ENCODE measurements around the gene VWA5B1.
"Not testable (repeated sequence)": the region's sequence is repeated elsewhere in the genome, so short reads cannot be mapped to it uniquely, and the experiment has no call there.

VWA5B1 gene

DNA sequence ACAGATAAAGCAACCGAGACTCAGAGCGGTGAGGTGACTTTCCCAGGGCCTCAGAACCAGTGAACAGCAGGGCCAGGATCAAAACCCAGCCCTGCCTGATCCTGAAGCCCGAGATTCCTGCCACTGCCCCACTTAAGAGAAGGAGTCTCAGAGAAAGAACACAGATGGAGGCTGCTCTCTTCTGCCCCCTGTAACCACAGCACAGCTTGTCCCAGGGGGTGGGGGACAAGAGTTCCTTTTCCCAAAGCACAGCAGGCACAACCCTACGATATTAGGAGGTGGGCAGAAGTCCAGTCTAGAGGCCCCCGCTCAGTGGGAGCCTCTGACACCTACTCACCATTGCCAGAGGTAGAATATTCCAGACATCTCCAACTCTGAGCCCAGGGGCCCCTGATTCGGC is 24.0 kb upstream of the VWA5B1 start:
- no peak for FAIRE-seq
- no peak for TF ChIP-seq POLR2A (IDR thresholded peaks at IDR 0.05; ENCODE audit: low read depth, low read length)
- DNase-seq (ENCODE audit: insufficient read length, low spot score), result no peak

DNA sequence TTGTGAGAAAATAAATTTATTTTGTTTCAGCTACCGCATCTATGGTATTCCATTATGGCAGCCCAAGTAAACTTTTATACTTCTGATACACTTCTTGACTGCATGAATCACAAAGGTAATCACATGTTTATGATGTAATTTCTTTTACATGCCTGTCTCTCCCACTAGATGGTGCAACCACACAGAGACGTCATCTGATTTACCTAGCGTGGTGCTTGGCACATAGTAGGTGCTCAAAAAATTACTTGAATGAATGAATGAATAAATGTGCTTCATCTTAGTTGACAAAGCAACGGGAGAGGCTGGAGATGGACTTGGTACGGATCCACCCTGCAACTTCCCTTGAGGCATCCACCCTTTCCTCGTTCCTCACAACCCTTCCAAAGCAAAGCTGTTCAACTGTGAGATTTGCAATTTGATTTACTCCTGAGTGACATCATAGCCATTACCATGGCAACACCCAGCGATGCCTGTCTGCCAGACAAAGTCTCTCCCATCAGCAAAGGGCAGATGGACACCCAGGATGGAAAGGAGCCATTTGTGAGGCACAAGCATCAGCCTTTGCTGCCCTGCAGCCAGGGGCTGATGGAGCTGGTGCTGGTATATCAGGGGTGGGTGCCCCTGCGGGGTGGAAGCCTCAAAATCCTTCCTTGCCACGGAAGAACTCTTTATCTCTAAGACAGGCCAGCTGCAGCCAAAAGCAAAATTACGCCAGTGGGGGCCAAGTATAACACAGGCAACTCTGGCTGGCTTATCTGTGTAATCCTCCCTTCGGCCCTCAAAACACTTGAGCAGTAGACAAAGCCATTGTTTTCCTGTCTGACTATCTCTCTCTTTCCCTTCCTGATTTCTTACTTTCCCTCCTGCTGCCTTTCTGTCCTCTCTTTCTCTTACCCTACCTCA is 18.9 kb upstream of the VWA5B1 start:
- FAIRE-seq (no peak), DNase-seq (ENCODE audit: insufficient read length, low spot score) (no peak)
- TF ChIP-seq POLR2A (IDR thresholded peaks at IDR 0.05; ENCODE audit: low read depth, low read length), result no peak

DNA sequence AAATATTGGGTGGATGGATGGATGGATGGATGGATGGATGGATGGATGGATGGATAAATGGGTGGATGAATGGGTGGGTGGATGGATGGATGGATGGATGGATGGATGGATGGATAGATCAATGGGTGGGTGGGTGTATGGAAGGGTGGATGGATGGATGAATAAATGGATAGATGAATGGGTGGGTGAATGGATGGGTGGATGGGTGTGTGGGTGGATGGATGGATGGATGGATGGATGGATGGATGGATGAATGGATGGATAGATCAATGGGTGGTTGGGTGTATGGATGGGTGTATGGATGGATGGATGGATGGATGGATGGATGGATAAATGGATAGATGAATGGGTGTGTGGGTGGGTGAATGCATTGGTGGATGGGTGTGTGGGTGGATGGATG is 17.0 kb upstream of the VWA5B1 start:
- not testable (repeated sequence) for FAIRE-seq

DNA sequence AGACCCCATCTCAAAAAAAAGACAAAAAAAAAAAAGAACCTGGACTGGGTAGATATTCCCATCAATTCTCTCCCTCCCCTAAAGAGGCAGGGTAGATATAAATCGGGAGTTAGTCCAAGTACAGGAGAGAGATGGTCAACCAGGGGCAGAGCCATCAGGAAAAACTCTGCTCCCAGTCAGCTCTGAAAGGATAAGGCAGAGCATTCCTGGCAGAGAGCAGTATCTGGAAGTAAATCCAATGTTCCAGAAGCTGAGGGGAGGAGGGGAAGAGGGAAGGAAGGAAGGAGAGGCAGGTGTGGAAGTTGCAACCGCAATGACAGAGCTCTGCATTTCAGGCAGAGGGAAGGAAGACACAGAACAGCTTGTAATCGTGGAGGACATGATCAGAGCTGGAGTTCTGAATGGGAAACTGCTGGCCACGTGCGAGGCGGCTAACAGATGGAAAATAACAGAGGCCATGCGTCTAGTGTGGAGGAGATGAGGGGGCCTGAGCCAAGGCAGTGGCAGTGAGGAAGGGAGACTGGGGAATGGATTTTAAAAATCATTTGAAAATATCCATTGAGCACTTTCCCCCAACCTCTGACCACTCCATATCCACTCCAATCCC is 15.3 kb upstream of the VWA5B1 start:
- DNase-seq (ENCODE audit: insufficient read length, low spot score) (no peak), FAIRE-seq (no peak)
- TF ChIP-seq POLR2A (IDR thresholded peaks at IDR 0.05; ENCODE audit: low read depth, low read length), result no peak

More for the DNA sequence above, 17.0 kb upstream of the VWA5B1 start:
- not testable (repeated sequence) for DNase-seq (ENCODE audit: insufficient read length, low spot score)

DNA sequence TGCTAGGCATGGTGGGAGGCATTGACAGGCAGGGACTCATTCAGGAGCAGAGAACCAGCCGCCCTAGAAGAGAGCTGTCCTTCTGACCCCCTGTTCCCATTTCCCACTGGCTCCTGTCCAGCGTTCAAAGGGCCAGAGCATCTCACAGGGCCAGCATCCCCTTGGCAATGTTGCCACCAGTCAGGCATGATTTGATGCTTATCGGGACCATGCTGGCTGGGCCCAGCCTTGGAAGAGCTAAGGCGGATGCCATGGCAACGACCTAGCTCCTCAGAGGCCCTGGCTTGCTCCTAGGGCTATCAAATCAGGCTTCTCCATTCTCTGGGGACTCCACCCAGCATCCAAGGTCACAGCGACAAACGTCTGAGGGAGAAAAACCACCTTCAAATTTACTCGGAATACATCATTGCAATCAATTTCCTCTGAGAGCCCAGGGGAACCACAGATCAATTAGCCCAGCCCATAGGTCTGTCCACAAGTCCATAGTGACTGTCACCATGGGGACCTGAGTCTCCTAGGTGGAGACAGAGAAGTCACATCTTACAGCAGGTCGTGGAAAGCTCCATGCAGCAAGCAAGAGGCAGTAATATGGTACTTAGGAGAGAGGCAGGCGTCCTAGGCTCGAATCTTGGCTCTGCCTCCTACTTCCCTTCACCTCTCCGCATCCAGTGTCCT is 14.1 kb upstream of the VWA5B1 start:
- no peak for DNase-seq (ENCODE audit: insufficient read length, low spot score)
- no peak for TF ChIP-seq POLR2A (IDR thresholded peaks at IDR 0.05; ENCODE audit: low read depth, low read length)
- no peak for FAIRE-seq

DNA sequence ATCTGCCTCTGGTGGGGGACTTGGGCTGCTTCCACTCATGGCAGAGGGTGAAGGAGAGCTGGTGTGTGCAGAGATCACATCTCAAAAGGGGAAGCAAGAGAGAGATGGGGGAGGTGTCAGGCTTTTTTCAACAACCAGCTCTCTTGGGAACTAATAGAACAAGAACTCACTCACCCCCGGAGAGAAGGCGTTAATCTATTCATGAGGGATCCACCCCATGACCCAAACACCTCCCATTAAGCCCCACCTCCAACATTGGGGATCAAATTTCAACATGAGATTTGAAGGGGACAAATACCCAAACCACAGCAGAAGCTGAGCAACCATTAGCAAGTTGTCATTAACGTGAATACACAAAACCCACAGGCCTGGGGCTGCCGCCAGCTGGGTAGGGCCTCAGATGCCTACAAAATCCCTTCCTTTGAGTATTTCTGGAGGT is 12.0 kb upstream of the VWA5B1 start:
- FAIRE-seq (no peak), DNase-seq (ENCODE audit: insufficient read length, low spot score) (no peak)
- no peak for TF ChIP-seq POLR2A (IDR thresholded peaks at IDR 0.05; ENCODE audit: low read depth, low read length)

DNA sequence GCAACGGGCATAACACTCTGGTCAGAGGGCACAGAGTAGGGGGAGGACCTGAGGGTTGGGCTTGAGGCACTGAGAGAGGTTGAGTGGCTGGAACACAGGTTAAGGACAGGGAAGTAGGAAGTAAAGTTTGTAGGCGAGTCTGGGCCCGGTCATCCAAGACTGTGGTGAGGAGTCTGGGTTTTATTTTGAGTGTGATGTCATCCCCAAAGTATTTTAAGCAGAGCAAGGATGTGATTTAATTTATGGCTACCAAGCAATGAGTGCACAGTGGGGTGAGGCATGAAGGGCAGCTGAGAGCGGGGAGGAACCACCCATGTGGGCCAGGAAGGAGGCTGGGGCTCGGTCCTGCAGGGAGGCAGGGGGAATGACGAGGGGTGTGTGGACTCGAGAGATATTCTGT is 11.2 kb upstream of the VWA5B1 start:
- DNase-seq (ENCODE audit: insufficient read length, low spot score) (peak; percentile 70), FAIRE-seq (peak; percentile 27)
- TF ChIP-seq POLR2A (IDR thresholded peaks at IDR 0.05; ENCODE audit: low read depth, low read length), result no peak

DNA sequence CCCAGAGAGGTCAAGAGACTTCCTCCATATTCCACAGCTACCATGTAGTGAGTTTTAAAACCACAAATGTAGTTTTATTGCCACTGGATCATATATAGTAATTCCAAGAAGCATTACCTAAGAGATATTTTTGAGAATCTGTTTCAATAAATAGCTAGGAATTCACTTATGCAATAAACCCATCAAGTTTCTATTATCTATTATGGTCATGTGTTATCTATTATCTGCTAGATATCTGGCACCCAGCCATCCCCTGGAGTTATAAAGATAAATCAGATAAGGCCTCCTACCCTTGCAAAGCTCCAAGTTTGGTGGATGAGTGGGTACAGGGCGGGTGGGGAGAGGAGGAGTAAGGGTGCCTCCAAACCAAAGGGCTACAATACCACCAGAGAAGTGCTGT is 10.3 kb upstream of the VWA5B1 start:
- DNase-seq (ENCODE audit: insufficient read length, low spot score), result no peak
- TF ChIP-seq POLR2A (IDR thresholded peaks at IDR 0.05; ENCODE audit: low read depth, low read length), result no peak
- no peak for FAIRE-seq

DNA sequence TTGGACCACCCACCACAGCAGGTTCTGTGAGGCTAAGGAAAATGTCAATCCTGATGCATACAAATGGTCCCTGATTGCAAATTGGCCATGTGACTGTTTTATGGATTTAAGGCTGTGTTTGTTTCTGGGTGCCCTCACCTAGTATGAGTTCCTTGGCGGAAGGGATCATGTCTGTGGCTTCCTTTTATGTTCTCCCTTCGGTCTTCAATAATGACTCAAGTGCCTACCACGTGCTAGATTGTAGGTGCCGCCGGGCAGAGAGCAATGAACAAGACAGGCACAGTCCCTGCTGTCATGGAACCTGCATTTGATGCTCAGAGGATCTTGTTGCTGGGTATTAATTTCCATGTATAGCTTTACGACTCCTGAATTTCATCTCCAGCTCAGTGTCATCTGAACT is 9.8 kb upstream of the VWA5B1 start:
- TF ChIP-seq POLR2A (IDR thresholded peaks at IDR 0.05; ENCODE audit: low read depth, low read length), result no peak
- DNase-seq (ENCODE audit: insufficient read length, low spot score) (no peak), FAIRE-seq (no peak)

DNA sequence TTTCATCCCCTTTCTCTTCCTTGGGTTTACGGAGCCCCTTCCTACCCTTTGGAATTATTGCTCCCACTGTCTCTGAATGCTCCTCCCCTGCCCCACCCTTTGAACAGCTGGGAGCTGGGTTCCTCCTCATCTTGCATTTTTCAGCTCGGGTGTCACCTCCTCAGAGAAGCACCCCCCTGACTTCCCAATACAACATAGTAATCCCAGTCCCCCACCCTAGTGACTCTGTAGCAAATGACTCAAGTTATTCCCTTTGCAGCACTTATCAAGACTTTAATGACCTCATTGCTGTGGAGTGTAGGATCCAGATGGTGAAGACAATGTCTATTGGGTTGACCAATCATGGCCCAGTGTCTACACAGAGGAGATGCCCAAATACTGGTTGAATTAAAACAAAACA is 8.9 kb upstream of the VWA5B1 start:
- no peak for TF ChIP-seq POLR2A (IDR thresholded peaks at IDR 0.05; ENCODE audit: low read depth, low read length)
- no peak for FAIRE-seq
- DNase-seq (ENCODE audit: insufficient read length, low spot score), result peak; percentile 30

DNA sequence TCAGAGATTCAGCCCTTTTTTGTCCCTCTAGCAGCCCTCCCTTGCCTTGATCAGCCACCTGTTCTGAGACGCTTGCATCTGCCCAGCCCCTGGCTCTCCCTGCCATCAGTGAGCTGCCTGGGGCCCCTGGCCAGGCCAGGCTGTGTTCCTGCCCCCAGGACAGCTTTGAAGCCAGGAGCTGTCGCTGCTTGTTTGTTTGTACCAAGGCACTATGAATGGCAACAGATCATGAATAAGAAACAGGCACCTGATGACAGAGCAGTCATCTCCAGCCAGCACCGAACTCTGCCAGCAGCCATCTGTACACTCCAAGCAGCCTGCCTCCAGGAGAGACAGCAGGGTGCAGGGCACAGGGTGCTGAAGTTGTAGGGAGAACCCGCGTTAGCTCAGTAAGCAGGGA is 8.1 kb upstream of the VWA5B1 start:
- no peak for DNase-seq (ENCODE audit: insufficient read length, low spot score)

DNA sequence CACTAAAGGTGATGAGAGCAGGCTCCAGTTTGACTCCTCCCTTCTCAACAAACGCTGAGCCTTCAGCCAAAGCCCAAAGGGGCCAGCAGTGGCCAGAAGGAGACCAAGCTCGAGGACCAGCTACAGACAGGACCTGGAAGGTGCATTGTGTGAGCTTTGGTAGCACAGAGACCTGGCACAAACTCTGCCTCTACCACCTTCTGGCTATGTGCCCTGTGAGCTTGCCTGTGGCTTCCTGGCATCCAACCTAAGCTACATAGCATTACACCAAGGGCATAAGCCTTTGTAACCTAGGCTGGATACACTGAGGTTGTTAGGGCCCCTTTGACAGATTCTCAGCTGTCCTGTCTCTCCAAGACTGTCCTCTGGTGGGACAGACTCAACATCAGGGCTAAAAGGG is 6.6 kb upstream of the VWA5B1 start:
- no peak for DNase-seq (ENCODE audit: insufficient read length, low spot score)
- TF ChIP-seq POLR2A (IDR thresholded peaks at IDR 0.05; ENCODE audit: low read depth, low read length), result no peak

More for the DNA sequence above, 8.1 kb upstream of the VWA5B1 start:
- FAIRE-seq, result no peak
- TF ChIP-seq POLR2A (IDR thresholded peaks at IDR 0.05; ENCODE audit: low read depth, low read length), result no peak

DNA sequence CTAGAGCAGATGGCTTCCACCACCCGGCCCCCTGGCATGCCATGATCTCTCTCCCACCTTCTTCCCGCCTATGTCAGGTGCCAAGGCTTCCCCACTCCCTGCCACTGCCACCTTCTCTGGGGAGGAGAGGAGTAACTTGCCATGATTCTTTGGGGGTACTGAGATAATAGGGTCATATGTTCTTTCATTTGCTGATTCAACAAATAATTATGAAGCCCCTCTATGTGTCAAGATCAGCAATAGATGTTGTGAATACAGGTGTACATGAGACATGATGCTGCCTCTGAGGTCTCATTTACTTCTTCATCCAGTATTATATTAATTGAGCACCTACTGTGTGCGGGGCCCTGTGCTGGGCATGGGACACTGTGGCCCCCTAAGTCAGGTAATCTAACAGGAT is 6.0 kb upstream of the VWA5B1 start:
- no peak for TF ChIP-seq POLR2A (IDR thresholded peaks at IDR 0.05; ENCODE audit: low read depth, low read length)
- DNase-seq (ENCODE audit: insufficient read length, low spot score) (no peak), FAIRE-seq (no peak)

More for the DNA sequence above, 6.6 kb upstream of the VWA5B1 start:
- FAIRE-seq, result no peak

DNA sequence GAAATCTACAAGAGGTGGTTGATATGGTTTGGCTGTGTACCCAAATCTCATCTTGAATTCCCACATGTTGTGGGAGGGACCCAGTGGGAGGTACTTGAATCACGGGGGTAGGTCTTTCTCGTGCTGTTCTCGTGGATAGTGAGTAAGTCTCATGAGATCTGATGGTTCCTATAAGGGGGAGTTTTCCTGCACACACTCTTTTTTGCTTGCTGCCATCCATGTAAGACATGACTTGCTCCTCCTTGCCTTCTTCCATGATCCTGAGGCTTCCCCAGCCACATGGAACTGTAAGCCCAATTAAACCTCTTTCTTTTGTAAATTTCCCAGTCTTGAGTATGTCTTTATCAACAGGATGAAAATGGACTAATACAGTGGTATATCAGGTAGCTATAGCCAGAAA is 5.2 kb upstream of the VWA5B1 start:
- TF ChIP-seq POLR2A (IDR thresholded peaks at IDR 0.05; ENCODE audit: low read depth, low read length), result no peak
- no peak for FAIRE-seq
- DNase-seq (ENCODE audit: insufficient read length, low spot score), result no peak

DNA sequence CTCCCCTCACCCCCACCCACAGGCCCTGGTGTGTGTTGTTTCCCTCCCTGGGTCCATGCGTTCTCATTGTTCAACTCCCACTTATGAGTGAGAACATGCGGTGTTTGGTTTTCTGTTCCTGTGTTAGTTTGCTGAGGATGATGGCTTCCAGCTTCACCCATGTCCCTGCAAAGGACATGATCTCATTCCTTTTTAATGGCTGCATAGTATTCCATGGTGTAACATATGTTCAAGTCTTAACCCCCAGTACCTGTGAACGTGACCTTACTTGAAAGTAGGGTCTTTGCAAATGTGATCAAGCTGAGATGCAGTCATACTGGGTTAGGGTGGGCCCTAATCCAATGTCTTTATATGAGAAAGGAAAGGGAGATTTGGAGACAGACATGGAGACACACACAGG is 3.0 kb upstream of the VWA5B1 start:
- not testable (repeated sequence) for DNase-seq (ENCODE audit: insufficient read length, low spot score); FAIRE-seq
